Activated CD4-positive, alpha-beta T cell treated with anti-CD3 and anti-CD28 coated beads, Interleukin-2, amount 10 ng/mL, durations not matched to agents 24 days and 14 days (primary cell): ENCODE data around the gene FOXJ2. TPM values are rescaled to one million over a fixed set of nuclear protein-coding genes. Genes with fewer than 3 reads are reported as not detected.
"Not testable (repeated sequence)": the region's sequence is repeated elsewhere in the genome, so short reads cannot be mapped to it uniquely, and the experiment has no call there.

ENCODE experiments used
- DNase-seq: peaks from one replicate; pipeline ENCODE4 v3.0.0; 2022
- H3K27ac Mint-ChIP-seq: one replicate; pipeline ENCODE4 v1.8.0; 2022; ENCODE audit warnings: mild to moderate bottlenecking, mixed read lengths
- H3K27me3 Mint-ChIP-seq: one replicate; pipeline ENCODE4 v1.8.0; 2022; ENCODE audit warnings: mixed read lengths
- H3K36me3 Mint-ChIP-seq: one replicate; pipeline ENCODE4 v1.8.0; 2022; ENCODE audit warnings: low read depth, mild to moderate bottlenecking, mixed read lengths
- H3K4me1 Mint-ChIP-seq: one replicate; pipeline ENCODE4 v1.8.0; 2021; ENCODE audit warnings: mixed read lengths
- H3K4me3 Mint-ChIP-seq: one replicate; pipeline ENCODE4 v1.8.0; 2022; ENCODE audit warnings: mild to moderate bottlenecking, moderate library complexity, mixed read lengths
- H3K9me3 Mint-ChIP-seq: one replicate; pipeline ENCODE4 v1.8.0; 2021; ENCODE audit warnings: mixed read lengths
- intact Hi-C: fragments of 100-400 bp; cut with micrococcal nuclease; formaldehyde crosslinking; loops from one replicate; pipeline ENCODE4 v1.15.1; 2023
- total RNA-seq: library from RNA; stranded (reverse); gene quantifications from 2 replicates; pipeline ENCODE4 v1.2.3, GENCODE V29; 2022

The FOXJ2 gene
- total RNA-seq, 1 donor from 2014 or later = 18.6 TPM

DNA sequence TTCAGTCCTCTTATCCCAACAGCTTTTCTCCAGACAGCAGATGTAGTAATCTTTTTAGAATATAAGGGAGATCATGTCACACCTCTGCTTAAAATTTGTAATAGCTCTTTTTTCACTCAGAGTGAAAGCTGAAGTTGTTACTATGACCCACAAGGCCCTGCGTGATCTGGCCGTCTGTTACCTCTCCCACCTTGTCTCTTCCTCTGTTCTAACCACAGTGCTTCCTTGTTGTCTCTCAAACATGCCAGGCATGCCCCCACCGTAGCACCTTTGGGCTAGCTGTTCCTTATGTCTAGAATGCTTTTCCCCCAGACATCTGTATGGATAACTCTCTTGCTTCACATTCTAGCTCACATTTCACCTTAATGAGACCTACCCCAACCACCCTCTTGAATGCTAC is 56.1 kb downstream of the FOXJ2 start:
- intact Hi-C loops = no loop called here
- H3K9me3 Mint-ChIP-seq = no peaks in the 10 kb centered on the region
- peaks cover 32% of the 10 kb centered on the region for H3K4me1 Mint-ChIP-seq
- DNase-seq = peak; percentile 79
- H3K4me3 Mint-ChIP-seq = peak overlapping the region; percentile 83
- peak overlapping the region; percentile 85 for H3K27ac Mint-ChIP-seq
- H3K36me3 Mint-ChIP-seq = peaks cover 54% of the 10 kb centered on the region
- H3K27me3 Mint-ChIP-seq = no peaks in the 10 kb centered on the region

DNA sequence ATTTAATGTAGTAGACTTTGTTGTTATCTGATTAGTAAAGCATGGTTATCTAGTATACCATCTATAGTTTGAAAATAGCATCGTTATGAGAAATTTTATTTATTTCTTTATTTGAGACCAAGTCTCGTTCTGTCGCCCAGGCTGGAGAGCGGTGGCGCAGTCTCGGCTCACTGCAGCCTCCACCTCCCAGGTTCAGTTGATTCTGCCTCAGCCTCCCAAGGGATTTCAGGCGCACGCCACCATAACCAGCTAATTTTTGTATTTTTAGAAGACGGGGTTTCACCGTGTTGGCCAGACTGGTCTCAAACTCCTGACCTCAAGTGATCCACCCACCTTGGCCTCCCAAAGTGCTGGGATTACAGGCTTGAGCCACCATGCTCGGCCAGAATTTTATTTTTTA is 56.8 kb downstream of the FOXJ2 start:
- intact Hi-C loops, DNase-seq, H3K27me3 Mint-ChIP-seq, H3K27ac Mint-ChIP-seq, H3K4me3 Mint-ChIP-seq, H3K9me3 Mint-ChIP-seq: not testable (repeated sequence)
- peaks cover 27% of the 10 kb centered on the region for H3K4me1 Mint-ChIP-seq
- H3K36me3 Mint-ChIP-seq = peaks cover 56% of the 10 kb centered on the region

DNA sequence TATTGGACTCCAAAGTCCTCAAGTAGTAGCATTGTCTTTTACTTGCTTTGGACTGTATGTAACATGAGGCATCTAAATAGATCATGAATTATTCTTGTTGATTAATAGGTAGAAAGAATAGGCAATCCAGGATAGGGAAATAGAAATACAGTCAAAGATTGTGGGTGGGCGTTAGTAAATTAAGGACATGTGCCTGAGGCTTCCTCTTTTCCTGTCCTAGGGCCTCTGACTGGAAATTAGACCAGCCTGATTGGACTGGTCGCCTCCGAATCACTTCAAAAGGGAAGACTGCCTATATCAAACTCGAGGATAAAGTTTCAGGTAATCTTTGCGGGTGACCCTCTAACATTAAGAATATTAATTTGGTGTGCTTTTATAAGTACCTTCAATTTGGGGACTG is 57.2 kb downstream of the FOXJ2 start:
- intact Hi-C loops = no loop called here
- Mint-ChIP-seq H3K27me3 (no peaks in the 10 kb centered on the region), H3K4me1 (peaks cover 22% of the 10 kb centered on the region), H3K36me3 (peaks cover 58% of the 10 kb centered on the region), H3K9me3 (no peaks in the 10 kb centered on the region), H3K27ac (no peak overlapping the region), H3K4me3 (no peak overlapping the region)
- no peak for DNase-seq

DNA sequence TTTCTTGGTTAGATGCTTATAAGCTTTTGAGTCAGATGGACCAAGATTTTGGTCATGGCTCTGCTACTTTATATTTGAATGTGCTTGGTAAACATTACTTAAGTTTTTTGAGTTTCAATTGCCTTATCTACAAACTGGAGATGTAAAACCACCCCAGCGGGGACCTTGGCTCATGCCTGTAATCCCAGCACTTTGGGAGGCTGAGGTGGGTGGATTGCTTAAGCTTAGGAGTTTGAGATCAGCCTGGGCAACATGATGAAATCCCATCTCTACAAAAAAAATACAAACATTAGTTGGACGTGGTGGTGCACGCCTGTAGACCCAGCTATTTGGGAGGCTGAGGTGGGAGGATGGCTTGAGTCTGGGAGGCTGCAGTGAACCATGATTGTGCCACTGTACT is 60.8 kb downstream of the FOXJ2 start:
- no peak overlapping the region for H3K27ac Mint-ChIP-seq
- intact Hi-C loops = no loop called here
- no peak for DNase-seq
- H3K4me1 Mint-ChIP-seq = peaks cover 13% of the 10 kb centered on the region
- no peak overlapping the region for H3K4me3 Mint-ChIP-seq
- H3K27me3 Mint-ChIP-seq = no peaks in the 10 kb centered on the region
- H3K9me3 Mint-ChIP-seq = no peaks in the 10 kb centered on the region
- H3K36me3 Mint-ChIP-seq = peaks cover 78% of the 10 kb centered on the region

DNA sequence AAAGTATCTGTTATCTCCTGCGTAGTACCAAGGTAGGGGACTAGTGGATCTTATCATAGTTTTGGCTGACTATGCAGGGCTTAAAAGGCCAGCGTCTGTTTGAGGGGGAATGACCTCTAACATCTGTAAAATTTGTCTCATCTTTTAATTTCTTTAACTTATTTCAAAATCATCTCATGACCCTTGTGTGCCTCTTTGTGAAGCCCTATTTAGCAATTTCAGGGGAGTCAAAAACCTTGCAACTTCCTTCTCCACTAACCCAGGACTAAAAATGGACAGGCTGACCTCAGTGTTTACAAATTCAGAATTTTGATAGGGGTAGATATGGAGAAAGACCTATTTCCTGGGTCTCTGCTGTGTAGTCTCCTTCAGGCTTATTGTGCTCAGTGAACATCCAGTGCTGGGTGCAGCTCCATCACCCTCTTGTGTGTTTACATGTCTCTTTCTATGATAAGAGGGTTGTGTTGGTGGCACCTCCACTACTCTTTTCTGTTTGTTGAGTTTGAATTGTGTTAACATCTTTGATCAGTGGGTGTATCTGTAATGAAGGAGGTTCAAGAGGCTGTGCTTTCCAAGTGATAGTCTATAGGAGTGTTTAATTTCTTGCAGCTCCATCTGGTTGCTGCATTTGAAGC is 63.9 kb downstream of the FOXJ2 start:
- H3K27ac Mint-ChIP-seq = peak overlapping the region; percentile 5

DNA sequence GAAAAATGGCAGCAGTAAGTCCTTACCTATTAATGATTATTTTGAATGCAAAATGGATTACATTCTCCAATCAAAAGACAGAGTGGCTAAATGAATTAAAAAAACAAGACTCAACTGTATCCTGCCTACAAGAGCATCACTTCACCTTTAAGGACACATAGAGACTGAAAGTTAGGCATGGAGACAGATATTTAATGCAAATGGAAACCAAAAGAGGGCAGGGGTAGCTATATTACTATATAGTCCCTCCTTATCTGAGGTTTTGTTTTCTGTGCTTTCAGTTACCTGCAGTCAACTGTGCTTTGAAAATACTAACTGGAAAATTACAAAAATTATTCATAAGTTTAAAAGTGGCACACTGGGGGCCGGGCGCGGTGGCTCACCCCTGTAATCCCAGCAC is 66.7 kb downstream of the FOXJ2 start:
- Mint-ChIP-seq H3K27ac (no peak overlapping the region), H3K4me3 (no peak overlapping the region), H3K9me3 (no peaks in the 10 kb centered on the region), H3K27me3 (no peaks in the 10 kb centered on the region), H3K4me1 (peaks cover 7% of the 10 kb centered on the region), H3K36me3 (peaks cover 52% of the 10 kb centered on the region)
- intact Hi-C loops = no loop called here
- DNase-seq = no peak

More for the DNA sequence above, 63.9 kb downstream of the FOXJ2 start:
- H3K4me1 Mint-ChIP-seq = peaks cover 7% of the 10 kb centered on the region
- H3K27me3 Mint-ChIP-seq = no peaks in the 10 kb centered on the region
- no peak for DNase-seq
- peaks cover 71% of the 10 kb centered on the region for H3K36me3 Mint-ChIP-seq
- no peak overlapping the region for H3K4me3 Mint-ChIP-seq
- no peaks in the 10 kb centered on the region for H3K9me3 Mint-ChIP-seq
- intact Hi-C loops = no loop called here

Other genes starting within 250 kb of the FOXJ2 start
- gene NANOG, start 243.3 kb upstream of the FOXJ2 start, total RNA-seq = not detected in 2 replicates
- gene SLC2A14, start 159.8 kb upstream of the FOXJ2 start, total RNA-seq = 0.09 and 0.31 TPM in 2 replicates
- gene SLC2A3, start 96.5 kb upstream of the FOXJ2 start, total RNA-seq = 362 and 366 TPM in 2 replicates
- gene C3AR1, start 33.6 kb downstream of the FOXJ2 start, total RNA-seq = 0.56 and 0.73 TPM in 2 replicates
- 34.8 and 36.2 TPM in 2 replicates for gene NECAP1, start 49.6 kb downstream of the FOXJ2 start, total RNA-seq
- 0.97 and 1.5 TPM in 2 replicates for gene CLEC4A, start 90.9 kb downstream of the FOXJ2 start, total RNA-seq
- gene ZNF705A, start 124.3 kb downstream of the FOXJ2 start, total RNA-seq = not detected in 2 replicates
- gene FAM90A1, start 194.9 kb downstream of the FOXJ2 start, total RNA-seq = 0.14 and 0.31 TPM in 2 replicates